HG02943 (cell line): ENCODE data around the gene TACC2.
"Not testable (repeated sequence)": the region's sequence is repeated elsewhere in the genome, so short reads cannot be mapped to it uniquely, and the experiment has no call there.

Experiments used
- ATAC-seq: cut with Tn5 transposase; IDR thresholded peaks from one replicate; pipeline ENCODE4 v1.9.1; 2021; ENCODE audit warnings: mild to moderate bottlenecking, low read depth, moderate library complexity; ENCODE audit not compliant: unreplicated experiment

TACC2 gene

GRCh38 chr10:122084286-122085041 is 95.5 kb downstream of the TACC2 start:
- no peak for ATAC-seq

- no peak for ATAC-seq
Measured at GRCh38 chr10:122085423-122085911, 96.5 kb downstream of the TACC2 start.

DNA sequence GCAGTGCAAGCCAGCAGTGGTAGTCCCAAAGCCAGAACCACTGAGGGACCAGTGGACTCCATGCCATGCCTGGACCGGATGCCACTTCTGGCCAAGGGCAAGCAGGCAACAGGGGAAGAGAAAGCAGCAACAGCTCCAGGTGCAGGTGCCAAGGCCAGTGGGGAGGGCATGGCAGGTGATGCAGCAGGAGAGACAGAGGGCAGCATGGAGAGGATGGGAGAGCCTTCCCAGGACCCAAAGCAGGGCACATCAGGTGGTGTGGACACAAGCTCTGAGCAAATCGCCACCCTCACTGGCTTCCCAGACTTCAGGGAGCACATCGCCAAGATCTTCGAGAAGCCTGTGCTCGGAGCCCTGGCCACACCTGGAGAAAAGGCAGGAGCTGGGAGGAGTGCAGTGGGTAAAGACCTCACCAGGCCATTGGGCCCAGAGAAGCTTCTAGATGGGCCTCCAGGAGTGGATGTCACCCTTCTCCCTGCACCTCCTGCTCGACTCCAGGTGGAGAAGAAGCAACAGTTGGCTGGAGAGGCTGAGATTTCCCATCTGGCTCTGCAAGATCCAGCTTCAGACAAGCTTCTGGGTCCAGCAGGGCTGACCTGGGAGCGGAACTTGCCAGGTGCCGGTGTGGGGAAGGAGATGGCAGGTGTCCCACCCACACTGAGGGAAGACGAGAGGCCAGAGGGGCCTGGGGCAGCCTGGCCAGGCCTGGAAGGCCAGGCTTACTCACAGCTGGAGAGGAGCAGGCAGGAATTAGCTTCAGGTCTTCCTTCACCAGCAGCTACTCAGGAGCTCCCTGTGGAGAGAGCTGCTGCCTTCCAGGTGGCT is 97.7 kb downstream of the TACC2 start:
- no peak for ATAC-seq

GRCh38 chr10:122087436-122087835 is 98.5 kb downstream of the TACC2 start:
- ATAC-seq: no peak

GRCh38 chr10:122089311-122090017 is 100.5 kb downstream of the TACC2 start:
- ATAC-seq: no peak

DNA sequence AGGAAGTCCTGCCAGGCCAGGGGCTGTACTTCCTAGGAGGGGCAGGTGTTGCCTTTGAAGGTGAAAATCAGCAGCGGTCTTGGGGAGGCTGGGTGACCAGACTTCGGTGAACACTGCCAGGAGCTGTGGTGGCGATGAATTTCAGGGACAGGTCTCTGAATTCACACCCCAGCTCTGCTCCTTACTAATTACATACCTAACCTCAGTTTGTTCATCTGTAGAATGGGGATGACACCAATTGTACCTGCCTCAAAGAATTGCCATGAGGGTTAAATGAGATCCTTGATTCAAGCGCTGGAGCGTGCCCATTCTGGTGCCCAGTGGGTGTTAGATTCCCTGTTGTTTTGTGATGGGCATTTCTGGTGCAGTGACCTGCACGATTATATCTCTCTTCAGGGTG is 102.8 kb downstream of the TACC2 start:
- ATAC-seq: no peak

GRCh38 chr10:122093076-122093475 is 104.1 kb downstream of the TACC2 start:
- ATAC-seq: no peak

DNA sequence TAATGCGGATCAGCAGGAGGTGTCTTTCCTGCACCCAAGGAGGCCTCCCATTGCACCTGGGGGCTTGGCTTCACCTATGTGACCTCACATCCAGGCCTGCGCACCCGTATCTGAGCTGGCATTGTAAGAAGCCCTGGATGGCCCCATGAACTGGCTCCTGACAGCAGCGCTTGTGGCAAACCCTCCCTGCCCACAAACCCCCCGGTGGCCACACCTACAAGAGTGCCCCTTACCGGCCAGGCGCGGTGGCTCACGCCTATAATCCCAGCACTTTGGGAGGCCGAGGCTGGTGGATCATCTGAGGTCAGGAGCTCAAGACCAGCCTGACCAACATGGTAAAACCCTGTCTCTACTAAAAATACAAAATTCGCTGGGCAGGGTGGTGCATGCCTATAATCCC is 107.2 kb downstream of the TACC2 start:
- ATAC-seq: not testable (repeated sequence)

- ATAC-seq: no peak
Measured at GRCh38 chr10:122096705-122097104, 107.7 kb downstream of the TACC2 start.

DNA sequence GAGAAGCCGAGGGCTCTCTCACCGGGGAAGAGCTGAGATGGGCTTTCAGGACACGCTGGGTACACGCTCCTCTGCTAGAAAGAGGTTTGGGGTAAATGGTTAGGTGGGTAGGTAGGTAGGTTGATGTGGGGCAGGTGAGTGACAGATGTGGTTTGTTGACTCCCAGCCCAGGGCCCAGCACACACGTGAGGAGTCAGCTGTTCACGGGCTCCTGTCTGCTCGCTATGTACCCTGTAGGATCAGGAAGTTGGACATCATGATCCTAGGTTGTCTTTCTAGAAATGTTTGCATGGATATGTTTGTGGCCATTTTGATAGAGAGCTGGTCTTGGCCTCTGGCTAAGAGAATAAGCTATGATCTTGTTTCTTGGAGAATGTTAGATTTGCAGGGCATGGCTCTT is 109.0 kb downstream of the TACC2 start:
- ATAC-seq: no peak

DNA sequence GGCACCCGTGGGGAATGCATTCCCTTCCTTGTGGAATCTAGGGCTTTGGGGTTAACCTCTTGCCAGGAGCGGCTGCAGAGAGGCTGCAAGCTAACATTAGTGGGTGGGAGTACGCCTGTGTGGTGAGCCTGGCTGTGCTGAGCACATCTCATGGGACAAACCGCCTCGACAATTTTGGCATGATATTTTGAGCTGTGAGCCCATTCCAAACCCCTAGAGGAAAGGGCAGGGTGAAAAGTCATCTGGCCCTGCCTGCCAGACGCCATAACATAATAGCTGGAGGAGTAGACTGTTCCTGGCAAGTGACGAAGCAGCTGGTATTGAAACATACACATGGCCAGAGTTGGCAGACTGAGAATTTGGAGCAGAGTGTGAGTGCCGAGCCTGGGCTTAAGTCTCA is 110.0 kb downstream of the TACC2 start:
- no peak for ATAC-seq

GRCh38 chr10:122099562-122099961 is 110.6 kb downstream of the TACC2 start:
- no peak for ATAC-seq

DNA sequence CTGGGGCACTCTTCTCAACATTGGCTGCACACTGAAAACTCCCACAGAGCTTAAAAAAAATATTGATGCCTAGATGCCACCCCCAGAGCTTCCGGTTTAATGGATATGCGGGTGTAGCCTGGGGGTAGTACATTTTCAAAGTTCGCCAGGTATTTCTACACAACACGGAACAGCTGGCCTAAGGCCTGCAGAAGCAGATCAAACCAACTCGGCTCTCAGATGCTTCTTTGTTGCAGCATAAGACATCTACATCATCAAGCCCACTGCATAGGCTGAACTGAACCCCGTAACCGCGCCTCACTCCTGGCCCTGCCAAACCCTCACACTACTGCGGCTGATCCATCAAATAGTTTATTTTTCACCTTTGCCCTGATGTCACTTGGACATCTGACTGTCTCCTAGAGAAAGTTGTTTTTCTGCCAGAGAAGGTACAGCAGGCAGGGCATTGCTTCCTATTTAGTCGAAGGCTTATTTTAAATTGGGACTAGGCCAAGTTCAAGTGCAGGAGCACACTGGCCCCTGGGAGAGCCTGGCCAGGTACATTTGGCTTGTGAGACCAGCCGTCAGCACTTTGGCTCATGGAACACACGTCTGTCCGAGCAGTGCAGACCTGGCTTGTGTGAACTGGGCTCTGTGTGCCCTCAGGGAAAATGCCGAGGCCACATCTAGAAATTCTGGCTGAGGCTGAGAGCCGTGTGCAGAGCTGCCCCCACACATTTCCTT is 113.3 kb downstream of the TACC2 start:
- ATAC-seq: no peak

DNA sequence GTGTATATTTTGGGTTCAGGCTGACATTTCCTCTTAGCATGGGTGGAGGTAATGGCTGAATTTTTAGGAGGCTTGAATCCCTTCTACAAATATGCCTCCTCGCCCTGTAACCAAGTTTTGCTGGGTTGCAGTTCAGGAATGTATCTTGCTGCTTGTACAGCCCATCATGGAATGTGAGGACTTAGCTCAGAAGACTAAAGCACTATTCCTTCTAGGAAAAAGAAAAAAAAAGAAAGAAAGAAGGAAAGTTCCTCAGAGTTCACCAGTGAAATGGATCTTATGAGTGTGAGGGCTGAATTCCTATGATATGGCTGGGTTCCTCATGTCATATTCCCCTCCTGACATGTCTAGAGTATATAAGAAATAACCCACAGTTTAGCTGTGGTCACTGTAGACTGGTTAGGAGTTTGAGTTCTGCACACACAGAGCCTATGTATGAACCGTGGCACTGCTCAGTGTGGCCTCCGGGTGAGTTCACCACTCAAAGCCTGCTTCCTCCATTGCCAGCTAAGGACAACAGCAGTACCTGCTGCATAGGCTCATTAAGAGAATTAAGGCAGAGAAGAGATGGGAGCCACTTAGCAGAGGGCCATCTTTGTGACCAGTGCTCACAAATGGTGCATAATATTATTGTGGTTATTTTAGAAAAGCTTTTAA is 114.0 kb downstream of the TACC2 start:
- ATAC-seq: no peak

DNA sequence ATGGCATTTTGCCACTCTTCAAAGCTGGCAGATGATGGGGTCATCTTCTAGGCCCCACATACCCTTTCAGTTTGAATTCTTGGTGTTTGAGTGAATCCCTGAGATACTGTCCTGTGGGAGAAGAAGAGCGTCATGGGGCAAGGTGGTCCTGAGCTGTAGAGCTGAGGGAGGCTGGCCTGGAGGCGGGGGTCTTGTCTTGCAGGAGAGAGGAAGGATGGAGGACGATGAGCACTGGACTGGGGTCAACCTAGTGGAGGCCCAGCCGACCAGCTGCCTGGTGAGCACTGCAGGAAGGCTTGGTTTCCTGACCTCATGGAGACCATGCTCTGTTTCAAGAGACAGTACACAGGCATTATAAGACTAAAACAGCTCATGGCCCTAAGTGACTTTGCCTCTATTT is 114.6 kb downstream of the TACC2 start:
- no peak for ATAC-seq

DNA sequence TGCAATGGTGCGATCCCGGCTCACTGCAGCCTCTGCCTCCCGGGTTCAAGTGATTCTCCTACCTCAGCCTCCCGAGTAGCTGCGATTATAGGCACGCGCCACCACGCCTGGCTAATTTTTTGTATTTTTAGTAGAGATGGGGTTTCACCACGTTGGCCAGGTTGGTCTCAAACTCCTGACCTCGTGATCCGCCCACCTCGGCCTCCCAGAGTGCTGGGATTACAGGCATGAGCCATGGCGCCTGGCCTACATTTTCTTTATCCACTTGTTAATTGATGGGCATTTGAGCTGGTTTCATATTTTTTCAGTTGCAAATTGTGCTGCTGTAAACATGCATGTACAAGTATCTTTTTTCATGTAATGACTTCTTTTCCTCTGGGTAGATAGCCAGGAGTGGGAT is 119.8 kb downstream of the TACC2 start:
- not testable (repeated sequence) for ATAC-seq

DNA sequence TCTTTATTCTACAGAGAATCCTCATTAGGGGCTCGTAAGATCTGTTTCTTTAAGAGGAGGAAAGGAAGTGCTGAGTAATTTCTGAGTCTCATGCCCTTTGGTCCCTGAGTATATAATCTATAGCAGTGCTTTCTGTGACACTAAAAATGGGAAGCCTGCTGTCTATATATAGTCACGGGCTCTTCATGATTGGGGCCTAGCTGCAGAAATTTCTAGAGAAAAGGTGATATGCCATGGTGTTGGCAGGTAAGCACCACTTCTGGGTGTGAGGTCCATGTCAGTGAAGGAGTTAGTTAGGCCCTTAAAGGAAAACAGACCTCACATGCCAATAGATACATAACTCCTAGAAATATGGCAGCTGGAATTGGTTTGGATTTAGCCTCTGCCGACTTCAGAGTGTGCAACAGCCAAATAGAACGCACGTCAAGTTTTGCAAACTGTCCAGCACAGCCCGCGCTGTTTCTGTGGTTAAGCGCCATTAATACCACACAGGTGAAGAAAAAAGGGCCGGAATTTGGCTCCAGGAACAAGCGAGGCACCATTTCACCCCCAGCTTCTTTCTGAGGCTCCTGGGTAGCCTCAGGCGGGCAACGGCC is 123.2 kb downstream of the TACC2 start:
- no peak for ATAC-seq

GRCh38 chr10:122112625-122113160 is 123.7 kb downstream of the TACC2 start:
- no peak for ATAC-seq
